Prostate gland (tissue), 2 donors: Measurements from ENCODE around the gene HOXA4. TPM values are rescaled to one million over a fixed set of nuclear protein-coding genes. Genes with fewer than 3 reads are reported as not detected.

Source experiments
- DNase-seq: peaks from one replicate; pipeline ENCODE4 v3.0.0-alpha.2; 2019; ENCODE audit warnings: low spot score
- H3K27ac ChIP-seq, 2 donors: fragments of 200-600 bp; sonication (generic); 2 replicates each; pipeline ENCODE4 v1.5.1; 2017 to 2019
- H3K27me3 ChIP-seq: fragments of 200-600 bp; sonication (generic); replicated peaks from 2 replicates; pipeline ENCODE4 v1.5.1; 2019; ENCODE audit not compliant: insufficient read depth
- H3K36me3 ChIP-seq, 2 donors: fragments of 200-600 bp; sonication (generic); 1 replicate in 1 of 2; 2 replicates in 1 of 2; pipeline versions ENCODE4 v1.5.1 to v1.8.1; 2017 to 2019
- H3K4me1 ChIP-seq: fragments of 200-600 bp; sonication (generic); replicated peaks from 2 replicates; pipeline ENCODE4 v1.5.1; 2019
- H3K4me3 ChIP-seq, 2 donors: fragments of 200-600 bp; sonication (generic); 2 replicates each; pipeline ENCODE4 v1.5.1; 2017 to 2019
- H3K9me3 ChIP-seq: fragments of 200-600 bp; sonication (generic); 2 replicates; pipeline ENCODE4 v1.5.1; 2017
- CTCF ChIP-seq, 4 experiments: fragments of 200-600 bp in 2 of 4; fragments of 450-650 bp in 2 of 4; sonication (generic) in 2 of 4; IDR thresholded peaks; 1 replicate in 3 of 4; 2 replicates in 1 of 4; pipeline ENCODE4 v1.5.1; 2016 to 2019; ENCODE audit warnings: antibody characterized with exemption in 4 of 4, mild to moderate bottlenecking in 2 of 4, moderate library complexity in 2 of 4
- POLR2A ChIP-seq: fragments of 450-650 bp; IDR thresholded peaks from one replicate; pipeline ENCODE4 v1.6.1; 2016; ENCODE audit warnings: antibody characterized with exemption, mild to moderate bottlenecking
- POLR2AphosphoS5 ChIP-seq: sonication (generic); formaldehyde crosslinking; IDR thresholded peaks from one replicate; pipeline ENCODE4 v1.6.1; 2017; ENCODE audit warnings: antibody characterized with exemption
- WGBS: methylation state at CpG from one replicate; pipeline ENCODE4 v1.1.5; 2018; 5-methylcytosine and 5-hydroxymethylcytosine counted together
- intact Hi-C: fragments of 100-400 bp; cut with DNase I; formaldehyde crosslinking; loops from one replicate; pipeline ENCODE4 v1.14.2; 2022
- total RNA-seq, 2 donors: library from RNA; depleted of rRNA; stranded (reverse); fragments of >200 nt; gene quantifications; one replicate each; pipeline ENCODE4 v1.1.0, GENCODE V29; 2016

The HOXA4 gene
- total RNA-seq, 2 donors from 2014 or later, result 1.4 to 1.8 TPM

GRCh38 chr7:27169658-27170425 lies 39.3 kb upstream of the HOXA4 start:
- Histone ChIP-seq H3K4me3 (peak overlapping the region; percentile 61 to 80), H3K27ac (peak overlapping the region; percentile 96), H3K9me3 (no peaks in the 10 kb centered on the region), H3K36me3 (no peaks in the 10 kb centered on the region), H3K27me3 (no peaks in the 10 kb centered on the region), H3K4me1 (no peaks in the 10 kb centered on the region)
- no peak for DNase-seq
- TF ChIP-seq POLR2AphosphoS5 (no peak), CTCF (IDR thresholded peaks at IDR 0.05) (peak in 1 of 4 experiments; percentile 2), POLR2A (no peak)
- 5% methylated on average over 32 of the region's 46 CpGs for WGBS
- intact Hi-C loops, result loop anchor here (5.0 kb wide), 1 partner anchor 968 kb away; the partner anchor contains the start of genes CBX3 and HNRNPA2B1

DNA sequence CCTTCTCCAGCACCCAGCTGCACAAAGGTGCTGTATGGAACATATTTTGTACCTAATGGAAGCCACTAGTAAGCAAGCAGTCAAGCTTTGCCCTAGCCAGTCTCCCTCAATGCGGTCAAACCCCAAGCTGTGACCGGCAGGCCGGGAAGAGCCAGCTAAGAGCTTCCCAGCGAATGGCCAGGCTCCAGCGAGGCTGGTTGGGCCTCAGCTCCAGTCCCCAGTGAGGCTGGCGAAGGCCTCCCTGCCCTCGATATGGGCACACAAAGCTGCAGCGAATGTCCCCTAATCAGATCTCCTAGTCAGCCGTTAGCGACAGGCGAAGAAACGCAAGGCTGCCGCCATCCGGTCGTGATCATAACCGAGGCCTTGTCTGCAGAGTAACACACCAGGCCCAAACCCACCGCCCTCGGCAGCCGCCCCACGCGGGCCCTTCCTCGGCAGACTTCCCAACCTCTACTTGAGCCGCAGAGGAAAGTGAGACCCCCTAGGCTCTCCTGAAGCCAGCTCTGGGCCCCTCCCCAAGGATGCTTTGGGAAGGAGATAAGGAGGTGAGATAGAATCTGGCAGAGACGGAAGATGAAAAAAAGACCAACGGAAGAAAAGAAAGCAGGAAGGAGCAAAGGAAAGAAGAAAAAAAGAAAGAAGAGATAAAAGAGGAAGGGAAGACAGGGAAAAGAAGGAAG lies 37.8 kb upstream of the HOXA4 start:
- 7% methylated on average over 25 of the region's 25 CpGs for WGBS
- no peak for TF ChIP-seq CTCF (IDR thresholded peaks at IDR 0.05)
- TF ChIP-seq POLR2A, result peak; percentile 34
- no peaks in the 10 kb centered on the region for H3K9me3 ChIP-seq
- H3K4me3 ChIP-seq, result peak overlapping the region; percentile 61 to 80
- no peaks in the 10 kb centered on the region for H3K36me3 ChIP-seq
- intact Hi-C loops, result loop anchor here (5.0 kb wide), 1 partner anchor 966 kb away; the partner anchor contains the start of genes CBX3 and HNRNPA2B1
- DNase-seq, result peak; percentile 79
- no peaks in the 10 kb centered on the region for H3K4me1 ChIP-seq
- H3K27me3 ChIP-seq, result no peaks in the 10 kb centered on the region
- peak overlapping the region; percentile 96 for H3K27ac ChIP-seq

GRCh38 chr7:27167916-27168264 lies 37.3 kb upstream of the HOXA4 start:
- Histone ChIP-seq H3K27ac (peak overlapping the region; percentile 96), H3K4me1 (no peaks in the 10 kb centered on the region), H3K36me3 (no peaks in the 10 kb centered on the region), H3K4me3 (peak overlapping the region; percentile 61 to 80), H3K9me3 (no peaks in the 10 kb centered on the region), H3K27me3 (no peaks in the 10 kb centered on the region)
- WGBS, result 11% methylated on average over 4 of the region's 4 CpGs
- DNase-seq, result no peak
- intact Hi-C loops, result loop anchor here (5.0 kb wide), 1 partner anchor 966 kb away; the partner anchor contains the start of genes CBX3 and HNRNPA2B1
- no peak for TF ChIP-seq POLR2AphosphoS5
- no peak for TF ChIP-seq CTCF (IDR thresholded peaks at IDR 0.05)
- TF ChIP-seq POLR2A, result no peak

DNA sequence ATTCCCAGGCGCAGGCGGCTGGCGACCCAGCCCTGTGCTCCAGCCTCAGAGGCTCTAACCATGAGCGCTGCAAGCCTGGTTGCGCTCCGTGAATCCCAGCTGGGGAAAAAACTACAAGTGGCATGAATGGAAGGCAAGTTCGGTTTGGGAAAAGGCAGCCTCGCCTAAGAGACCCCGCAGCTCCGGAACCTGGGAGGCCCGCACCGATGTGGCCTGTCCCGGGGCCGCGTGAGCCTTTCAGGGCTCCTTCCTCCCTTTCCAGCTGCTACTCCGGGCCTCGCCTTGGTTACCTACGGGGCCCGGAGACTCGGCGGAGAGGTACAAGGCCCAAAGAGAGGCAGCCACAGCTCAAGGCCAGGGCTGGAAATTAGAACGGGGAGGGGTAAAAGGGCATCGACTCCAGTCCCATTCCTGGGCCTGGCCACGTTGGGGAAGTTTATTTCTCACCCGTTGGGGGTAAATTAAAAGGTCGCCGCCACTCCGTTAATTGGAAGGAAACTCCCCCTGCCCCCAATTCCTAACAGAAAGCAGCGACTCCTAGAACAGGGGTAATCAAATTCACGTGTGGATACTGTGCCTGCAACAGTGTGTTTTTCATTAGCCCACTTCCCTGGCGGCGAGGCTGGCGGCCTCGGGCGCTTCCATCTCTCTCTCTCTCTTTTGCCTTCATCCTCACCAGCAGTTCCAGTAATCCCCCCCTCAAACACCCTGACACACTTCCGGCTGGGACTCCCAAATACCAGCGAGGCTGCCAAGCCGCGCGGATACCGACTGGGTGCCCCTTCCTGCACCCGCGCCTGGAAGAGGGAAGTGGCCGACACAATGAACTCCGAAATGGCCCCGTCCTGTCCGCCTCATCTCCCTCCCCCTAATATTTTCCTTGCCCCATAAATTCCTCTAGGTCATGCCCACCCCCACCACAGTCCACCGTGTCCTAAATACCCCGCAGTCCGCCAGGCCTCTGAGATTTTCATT lies 36.3 kb upstream of the HOXA4 start:
- Histone ChIP-seq H3K9me3 (no peaks in the 10 kb centered on the region), H3K4me1 (no peaks in the 10 kb centered on the region), H3K36me3 (no peaks in the 10 kb centered on the region), H3K4me3 (peak overlapping the region; percentile 61 to 80), H3K27me3 (no peaks in the 10 kb centered on the region), H3K27ac (peak overlapping the region; percentile 96)
- 5% methylated on average over 50 of the region's 50 CpGs for WGBS
- peak; percentile 59 for DNase-seq
- intact Hi-C loops, result loop anchor here (5.0 kb wide), 1 partner anchor 965 kb away; the partner anchor contains the start of genes CBX3 and HNRNPA2B1
- no peak for TF ChIP-seq CTCF (IDR thresholded peaks at IDR 0.05)
- TF ChIP-seq POLR2AphosphoS5, result peak; percentile 9
- peak; percentile 11 for TF ChIP-seq POLR2A
